Small intestine (tissue), 7 donors: Measurements from ENCODE around the gene RSRP1. TPM values are rescaled to one million over a fixed set of nuclear protein-coding genes. Genes with fewer than 3 reads are reported as not detected.

Source experiments
- DNase-seq, 2 donors: peaks; one replicate each; pipeline versions ENCODE4 v3.0.0 to v3.0.0-alpha.2; 2013
- FAIRE-seq: peaks from 2 replicates; lab custom pipeline; 2012; peaks lifted over from hg19 to GRCh38; lab: Jason Lieb, UNC
- H3K27ac ChIP-seq, 3 donors: one replicate each; pipeline ENCODE4 v1.5.1; 2013; ENCODE audit warnings: low read length in 2 of 3, mild to moderate bottlenecking in 2 of 3, control low read depth in 1 of 3, inconsistent platforms in 1 of 3, low read depth in 1 of 3, moderate library complexity in 1 of 3
- H3K27me3 ChIP-seq, 3 donors: one replicate each; pipeline ENCODE4 v1.6.1; 2013; ENCODE audit warnings: low read length in 3 of 3, inconsistent platforms in 1 of 3; ENCODE audit not compliant: control insufficient read depth in 3 of 3, insufficient read depth in 3 of 3
- H3K36me3 ChIP-seq, 3 donors: one replicate each; pipeline ENCODE4 v1.6.1; 2013; ENCODE audit warnings: low read length in 3 of 3, inconsistent platforms in 1 of 3, low read depth in 1 of 3, mild to moderate bottlenecking in 1 of 3, moderate library complexity in 1 of 3; ENCODE audit not compliant: control insufficient read depth in 3 of 3, insufficient read depth in 2 of 3
- H3K4me1 ChIP-seq, 3 donors: one replicate each; pipeline ENCODE4 v1.6.1; 2013; ENCODE audit warnings: low read length in 2 of 3, inconsistent platforms in 1 of 3, low read depth in 1 of 3, mild to moderate bottlenecking in 1 of 3, moderate library complexity in 1 of 3; ENCODE audit not compliant: control insufficient read depth in 3 of 3, insufficient read depth in 2 of 3
- H3K4me3 ChIP-seq, 3 donors: one replicate each; pipeline ENCODE4 v1.5.1; 2013; ENCODE audit warnings: low read length in 3 of 3, control low read depth in 1 of 3, inconsistent platforms in 1 of 3, low read depth in 1 of 3, mild to moderate bottlenecking in 1 of 3, moderate library complexity in 1 of 3
- H3K9me3 ChIP-seq, 2 donors: one replicate each; pipeline ENCODE4 v1.6.1; 2013; ENCODE audit warnings: low read depth in 1 of 2, low read length in 1 of 2; ENCODE audit not compliant: control insufficient read depth in 2 of 2, insufficient read depth in 1 of 2
- WGBS, 3 donors: extraction: QIAGEN DNeasy Blood & Tissue Kit; methylation state at CpG; one replicate each; pipeline ENCODE4 v1.1.7; 2013; 5-methylcytosine and 5-hydroxymethylcytosine counted together
- polyA plus RNA-seq, 4 donors: library from polyadenylated mRNA; stranded (reverse) in 3 of 4; unstranded in 1 of 4; fragments of 200-250 nt in 3 of 4; fragments of 120-200 nt in 1 of 4; gene quantifications; one replicate each; pipeline versions ENCODE4 v1.2.1 to v1.2.3, GENCODE V29; 2013
- donor health status: healthy with polysubstance abuse.
- donor health status: control.
- donor health status: control.
- donor health status: Bipolar disorder and iron deficiency.
- donor health status: healthy.

RSRP1 gene
- polyA plus RNA-seq, 4 donors, result 56.7 to 291 (median 108) TPM

DNA sequence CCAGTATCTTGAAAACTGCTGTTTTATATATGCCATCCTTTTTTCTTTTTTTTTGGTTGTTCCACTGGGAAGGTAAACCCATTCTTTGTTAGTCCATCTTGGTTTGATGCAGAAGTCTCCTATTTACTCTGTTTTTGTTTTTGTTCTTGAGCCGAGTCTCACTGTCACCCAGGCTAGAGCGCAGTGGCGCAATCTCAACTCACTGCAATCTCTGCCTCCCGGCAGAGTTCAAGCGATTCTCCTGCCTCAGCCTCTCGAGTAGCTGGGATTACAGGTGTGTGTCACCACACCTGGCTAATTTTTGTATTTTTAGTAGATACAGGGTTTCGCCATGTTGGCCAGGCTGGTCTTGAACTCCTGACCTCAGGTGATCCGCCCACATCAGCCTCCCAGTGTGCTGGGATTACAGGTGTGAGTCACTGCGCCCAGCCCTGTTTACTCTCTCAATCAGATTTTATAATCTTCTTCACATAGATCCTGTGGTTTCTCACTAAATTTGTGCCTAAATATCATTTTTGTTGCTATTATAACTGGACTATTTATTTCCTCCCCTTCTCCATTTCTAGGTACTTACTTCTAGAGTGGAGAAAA is 27.5 kb downstream of the RSRP1 start:
- Histone ChIP-seq H3K4me1 (no peaks in the 10 kb centered on the region), H3K9me3 (no peaks in the 10 kb centered on the region), H3K36me3 (peaks cover 4 to 31% (median 6%) of the 10 kb centered on the region in 3 donors), H3K27me3 (no peaks in the 10 kb centered on the region), H3K4me3 (no peak overlapping the region), H3K27ac (no peak overlapping the region)
- WGBS, 3 donors, result 86 to 92% (median 87%) methylated on average over 9 of the region's 9 CpGs
- no peak for FAIRE-seq
- no peak for DNase-seq

DNA sequence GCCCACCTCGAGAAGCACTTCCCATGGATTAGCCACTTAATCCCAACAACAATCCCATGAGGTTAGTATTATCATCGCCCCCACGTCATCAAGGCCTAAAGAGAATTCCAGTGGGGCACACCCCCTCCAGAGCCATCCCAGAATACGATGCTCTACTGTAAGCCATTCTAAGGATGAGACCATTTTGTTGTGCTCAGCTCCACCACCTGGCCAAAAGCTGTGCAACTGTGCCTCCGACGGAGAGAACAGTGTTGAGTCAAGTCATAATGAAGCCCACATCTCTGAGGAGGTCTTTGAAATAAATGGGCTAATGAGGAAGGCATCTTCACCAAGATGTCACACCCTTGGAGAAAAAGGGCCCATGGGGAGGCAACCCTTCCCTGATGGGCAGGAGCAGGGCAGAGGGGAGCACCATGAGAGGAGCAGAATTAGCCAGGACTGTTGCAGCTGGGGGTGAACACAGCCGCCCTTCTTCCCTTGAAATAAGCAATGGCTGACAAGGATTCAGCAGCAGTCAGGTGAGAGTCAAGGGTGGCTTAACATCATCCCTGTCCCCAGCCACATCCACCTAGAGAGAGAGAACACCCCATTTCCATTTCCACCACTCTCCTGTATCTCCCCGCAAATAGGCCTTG is 29.5 kb downstream of the RSRP1 start:
- no peaks in the 10 kb centered on the region for H3K4me1 ChIP-seq
- DNase-seq (no peak), FAIRE-seq (no peak)
- H3K4me3 ChIP-seq, result no peak overlapping the region
- no peak overlapping the region for H3K27ac ChIP-seq
- WGBS, 3 donors, result 84 to 94% (median 86%) methylated on average over 8 of the region's 8 CpGs
- no peaks in the 10 kb centered on the region for H3K27me3 ChIP-seq
- peaks cover 2 to 21% (median 2%) of the 10 kb centered on the region in 3 donors for H3K36me3 ChIP-seq
- no peaks in the 10 kb centered on the region for H3K9me3 ChIP-seq

DNA sequence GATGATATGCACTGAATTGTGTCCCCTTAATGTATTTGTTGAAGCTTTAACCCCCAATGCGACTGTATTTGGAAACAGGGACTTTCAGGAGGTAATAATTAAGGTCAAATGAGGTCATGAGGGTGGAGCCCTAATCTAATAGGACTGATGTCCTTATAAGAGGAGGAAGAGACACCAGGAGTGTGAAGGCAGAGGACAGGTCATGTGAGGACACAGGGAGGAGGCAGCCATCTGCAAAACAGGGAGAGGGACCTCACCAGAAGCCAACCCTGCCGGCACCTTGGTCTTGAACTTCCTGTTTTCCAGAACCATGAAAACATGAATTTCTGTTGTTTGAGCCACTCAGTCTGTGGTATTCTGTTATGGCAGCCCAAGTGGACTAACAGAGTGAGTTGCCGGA is 30.2 kb downstream of the RSRP1 start:
- DNase-seq (no peak), FAIRE-seq (no peak)
- 75 to 81% (median 81%) methylated on average over 3 of the region's 3 CpGs for WGBS, 3 donors
- Histone ChIP-seq H3K4me1 (no peaks in the 10 kb centered on the region), H3K27ac (no peak overlapping the region), H3K4me3 (no peak overlapping the region), H3K9me3 (no peaks in the 10 kb centered on the region), H3K36me3 (peaks cover 0 to 17% (median 2%) of the 10 kb centered on the region in 3 donors), H3K27me3 (no peaks in the 10 kb centered on the region)

DNA sequence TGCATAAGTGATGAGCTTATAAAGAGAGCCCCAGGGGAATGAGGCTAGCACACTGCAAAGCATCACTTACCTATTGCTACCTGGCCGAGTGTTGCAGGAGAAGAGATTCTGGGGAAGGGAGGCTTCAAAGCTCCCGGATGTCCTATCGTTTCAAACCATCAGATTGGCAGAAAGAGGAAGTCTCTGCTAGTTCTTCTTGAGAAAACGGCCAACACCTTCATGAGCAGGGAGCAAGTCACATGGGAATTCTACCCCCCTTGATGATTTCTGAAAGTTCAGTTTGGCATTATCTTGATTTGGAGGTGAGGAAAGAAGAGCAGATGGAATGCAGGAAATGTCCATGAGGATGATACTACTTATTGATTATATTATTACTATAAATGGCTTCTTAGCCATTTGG is 31.1 kb downstream of the RSRP1 start:
- H3K4me1 ChIP-seq, result no peaks in the 10 kb centered on the region
- FAIRE-seq (no peak), DNase-seq (no peak)
- no peaks in the 10 kb centered on the region for H3K27me3 ChIP-seq
- 71 to 80% (median 75%) methylated on average over 4 of the region's 4 CpGs for WGBS, 3 donors
- peaks cover 0 to 11% (median 2%) of the 10 kb centered on the region in 3 donors for H3K36me3 ChIP-seq
- H3K27ac ChIP-seq, result no peak overlapping the region
- no peak overlapping the region for H3K4me3 ChIP-seq
- no peaks in the 10 kb centered on the region for H3K9me3 ChIP-seq

DNA sequence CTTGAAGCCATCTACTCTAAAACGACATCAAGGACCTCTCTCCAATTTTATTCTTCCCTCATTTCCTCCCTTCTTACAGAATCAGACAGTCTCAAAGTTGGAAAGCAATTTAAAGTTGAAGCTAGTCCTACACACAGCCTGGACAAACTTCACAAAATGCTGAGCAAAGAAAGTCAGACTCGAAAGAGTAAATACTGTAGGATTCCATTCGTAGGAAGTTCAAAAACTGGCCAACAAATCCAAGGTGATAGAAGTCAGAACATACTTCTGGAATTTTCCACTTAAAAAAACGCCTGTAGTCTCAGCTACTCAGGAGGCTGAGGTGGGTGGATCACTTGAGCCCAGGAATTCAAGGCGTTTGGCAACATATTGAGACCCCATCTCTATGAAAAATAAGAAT is 34.5 kb downstream of the RSRP1 start:
- FAIRE-seq (no peak), DNase-seq (no peak)
- 71 to 81% (median 79%) methylated on average over 5 of the region's 5 CpGs for WGBS, 3 donors

DNA sequence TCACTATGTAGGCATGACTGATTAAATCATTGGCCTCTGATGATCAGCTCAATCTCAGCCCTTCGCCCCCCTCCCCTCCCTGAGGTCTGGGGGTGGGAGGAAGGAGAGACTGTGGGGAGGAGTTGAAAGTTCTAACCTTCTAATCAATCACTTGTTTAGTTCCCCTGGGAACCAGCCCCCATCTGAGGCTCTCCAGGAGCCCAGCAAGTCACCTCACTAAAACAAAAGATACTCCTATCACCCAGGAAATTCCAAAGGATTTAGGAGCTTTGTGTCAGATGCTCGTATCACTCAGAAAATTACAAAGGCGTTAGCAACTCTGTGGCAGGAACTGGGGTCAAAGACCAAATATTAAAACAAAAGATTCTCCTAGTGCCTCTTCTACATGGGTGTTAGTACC is 36.5 kb downstream of the RSRP1 start:
- 15 to 41% (median 28%) methylated on average over 3 of the region's 3 CpGs for WGBS, 3 donors
- FAIRE-seq (no peak), DNase-seq (no peak)

More for the DNA sequence above, 34.5 kb downstream of the RSRP1 start:
- Histone ChIP-seq H3K9me3 (no peaks in the 10 kb centered on the region), H3K27ac (no peak overlapping the region), H3K4me1 (peaks cover 0 to 17% (median 2%) of the 10 kb centered on the region in 3 donors), H3K27me3 (no peaks in the 10 kb centered on the region), H3K36me3 (no peaks in the 10 kb centered on the region), H3K4me3 (no peak overlapping the region)

DNA sequence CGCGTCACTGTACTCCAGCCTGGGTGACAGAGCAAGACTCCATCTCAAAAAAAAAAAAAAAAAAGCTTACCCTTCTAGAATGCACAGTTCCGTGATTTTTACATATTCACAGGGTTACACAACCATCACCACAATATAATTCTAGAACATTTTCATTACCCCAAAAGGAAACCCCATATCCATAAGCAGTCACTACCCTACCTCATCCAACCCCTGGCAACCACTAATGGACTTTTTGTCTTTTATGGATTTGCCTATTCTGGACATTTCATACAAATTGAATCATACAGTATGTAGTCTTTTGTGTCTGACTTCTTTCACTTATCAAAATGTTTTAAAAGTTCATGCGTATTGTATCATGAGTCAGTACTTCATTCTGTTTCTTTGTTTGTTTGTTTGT is 37.7 kb downstream of the RSRP1 start:
- 90 to 100% (median 90%) methylated on average over 2 to 4 of the region's 4 CpGs for WGBS, 3 donors

More for the DNA sequence above, 36.5 kb downstream of the RSRP1 start:
- no peak overlapping the region for H3K4me3 ChIP-seq
- H3K27ac ChIP-seq, result no peak overlapping the region
- H3K4me1 ChIP-seq, result peaks cover 0 to 25% (median 4%) of the 10 kb centered on the region in 3 donors
- no peaks in the 10 kb centered on the region for H3K36me3 ChIP-seq
- no peaks in the 10 kb centered on the region for H3K27me3 ChIP-seq
- H3K9me3 ChIP-seq, result no peaks in the 10 kb centered on the region

DNA sequence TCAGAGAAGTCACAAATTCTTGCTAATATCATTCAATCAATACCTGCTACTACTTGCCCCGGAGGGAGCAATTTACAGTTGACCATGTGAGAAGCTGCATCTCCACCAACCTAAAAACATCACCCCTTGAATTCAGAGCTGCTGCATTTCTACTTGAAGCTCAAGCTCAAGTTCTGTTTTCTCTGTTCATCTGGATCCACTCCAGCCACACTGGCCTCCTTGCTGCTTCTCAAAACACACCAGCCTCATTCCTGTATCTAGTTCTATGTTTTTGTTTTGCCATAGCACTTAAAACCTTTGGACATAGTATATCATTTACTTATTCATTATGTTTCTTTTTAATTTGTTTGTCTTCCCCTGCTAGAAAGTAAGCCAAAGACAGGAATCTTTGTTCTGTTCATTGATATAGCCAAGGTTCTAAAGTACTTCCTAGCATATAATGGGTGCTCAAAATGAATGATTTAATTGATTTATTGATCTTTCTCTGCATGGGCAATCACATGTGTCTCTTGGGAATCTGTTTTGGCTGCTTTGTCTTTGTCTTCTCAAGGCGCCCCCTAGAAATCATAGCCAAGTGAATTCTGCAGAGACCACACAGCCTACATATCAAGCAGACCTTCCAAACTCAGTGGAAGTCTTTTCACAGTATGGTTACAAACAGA is 38.6 kb downstream of the RSRP1 start:
- DNase-seq (peak in 1 of 2 donors; percentile 5), FAIRE-seq (no peak)
- Histone ChIP-seq H3K4me1 (peaks cover 0 to 25% (median 4%) of the 10 kb centered on the region in 3 donors), H3K27me3 (no peaks in the 10 kb centered on the region), H3K36me3 (no peaks in the 10 kb centered on the region), H3K27ac (no peak overlapping the region), H3K4me3 (no peak overlapping the region), H3K9me3 (no peaks in the 10 kb centered on the region)
- 24 to 55% (median 31%) methylated on average over 2 of the region's 2 CpGs for WGBS, 3 donors

More for the DNA sequence above, 37.7 kb downstream of the RSRP1 start:
- DNase-seq (no peak), FAIRE-seq (no peak)
- H3K9me3 ChIP-seq, result no peaks in the 10 kb centered on the region
- no peak overlapping the region for H3K4me3 ChIP-seq
- H3K27ac ChIP-seq, result no peak overlapping the region
- H3K36me3 ChIP-seq, result no peaks in the 10 kb centered on the region
- peaks cover 0 to 25% (median 4%) of the 10 kb centered on the region in 3 donors for H3K4me1 ChIP-seq
- no peaks in the 10 kb centered on the region for H3K27me3 ChIP-seq
